Measurements from ENCODE around the gene PCDHB12. TPM values are rescaled to one million over a fixed set of nuclear protein-coding genes. Genes with fewer than 3 reads are reported as not detected.
"Not testable (repeated sequence)": the region's sequence is repeated elsewhere in the genome, so short reads cannot be mapped to it uniquely, and the experiment has no call there.

PCDHB12 gene
- polyA plus RNA-seq, 3 donors, result not detected

GRCh38 chr5:141234109-141234667 is 25.7 kb downstream of the PCDHB12 start:
- Mint-ChIP-seq H3K27me3 (ENCODE audit: low read depth in 3 of 3) (peaks cover 16 to 25% (median 22%) of the 10 kb centered on the region in 3 donors), H3K9me3 (peaks cover 26 to 61% (median 45%) of the 10 kb centered on the region in 7 donors), H3K27ac (peak overlapping the region in 1 of 7 donors; percentile 20), H3K4me3 (peak overlapping the region in 1 of 2 donors; percentile 62), H3K36me3 (peaks cover 3% of the 10 kb centered on the region in 2 donors), H3K4me1 (no peaks in the 10 kb centered on the region)
- Histone ChIP-seq H3K4me1 (ENCODE audit: control insufficient read depth in 1 of 2, insufficient read depth in 2 of 2, low read length in 2 of 2) (no peaks in the 10 kb centered on the region), H3K4me2 (replicated peaks; ENCODE audit: extremely low read depth, low read length, poor library complexity, severe bottlenecking) (no peak overlapping the region), H4K20me1 (ENCODE audit: insufficient read depth, low read length) (no peaks in the 10 kb centered on the region), H3K9ac (ENCODE audit: insufficient read depth, low read length, poor library complexity, severe bottlenecking) (no peak overlapping the region), H2AFZ (ENCODE audit: insufficient read depth, low read depth, low read length, poor library complexity, severe bottlenecking) (no peak overlapping the region), H3K9me3 (replicated peaks in 1 of 2; ENCODE audit: control insufficient read depth in 1 of 2, insufficient read depth in 1 of 2, low read length in 2 of 2) (peaks cover 33 to 53% of the 10 kb centered on the region in 2 donors), H3K4me3 (replicated peaks in 1 of 3; ENCODE audit: low read depth in 2 of 3, low read length in 3 of 3) (no peak overlapping the region), H3K27ac (ENCODE audit: low read depth in 1 of 2, low read length in 2 of 2) (no peak overlapping the region), H3K36me3 (replicated peaks in 1 of 2; ENCODE audit: control insufficient read depth in 1 of 2, insufficient read depth in 2 of 2, low read length in 2 of 2) (no peaks in the 10 kb centered on the region), H3K79me2 (ENCODE audit: insufficient read depth, low read length) (no peaks in the 10 kb centered on the region), H3K27me3 (ENCODE audit: control insufficient read depth in 2 of 2, insufficient read depth in 2 of 2, low read length in 2 of 2) (peaks cover 5 to 24% of the 10 kb centered on the region in 2 donors)
- 7% methylated on average over 12 of the region's 15 CpGs for WGBS (ENCODE audit: insufficient coverage)
- intact Hi-C loops (cut with micrococcal nuclease), result no loop called here
- DNase-seq, result no peak
- TF ChIP-seq CTCF (IDR thresholded peaks at IDR 0.05), result no peak

GRCh38 chr5:141235922-141236321 is 27.4 kb downstream of the PCDHB12 start:
- H3K4me3 ChIP-seq (replicated peaks in 1 of 3; ENCODE audit: low read depth in 2 of 3, low read length in 3 of 3); H2AFZ ChIP-seq (ENCODE audit: insufficient read depth, low read depth, low read length, poor library complexity, severe bottlenecking); H3K27ac Mint-ChIP-seq; H4K20me1 ChIP-seq (ENCODE audit: insufficient read depth, low read length); H3K36me3 ChIP-seq (replicated peaks in 1 of 2; ENCODE audit: control insufficient read depth in 1 of 2, insufficient read depth in 2 of 2, low read length in 2 of 2); H3K36me3 Mint-ChIP-seq; DNase-seq; H3K4me1 ChIP-seq (ENCODE audit: control insufficient read depth in 1 of 2, insufficient read depth in 2 of 2, low read length in 2 of 2); intact Hi-C loops (cut with micrococcal nuclease); H3K4me2 ChIP-seq (replicated peaks; ENCODE audit: extremely low read depth, low read length, poor library complexity, severe bottlenecking); H3K79me2 ChIP-seq (ENCODE audit: insufficient read depth, low read length); H3K27ac ChIP-seq (ENCODE audit: low read depth in 1 of 2, low read length in 2 of 2); H3K4me1 Mint-ChIP-seq; H3K9ac ChIP-seq (ENCODE audit: insufficient read depth, low read length, poor library complexity, severe bottlenecking): not testable (repeated sequence)
- Histone ChIP-seq H3K27me3 (ENCODE audit: control insufficient read depth in 2 of 2, insufficient read depth in 2 of 2, low read length in 2 of 2) (peaks cover 8 to 34% of the 10 kb centered on the region in 2 donors), H3K9me3 (replicated peaks in 1 of 2; ENCODE audit: control insufficient read depth in 1 of 2, insufficient read depth in 1 of 2, low read length in 2 of 2) (peaks cover 44 to 70% of the 10 kb centered on the region in 2 donors)
- WGBS (ENCODE audit: insufficient coverage), result 34% methylated on average over 37 of the region's 40 CpGs
- H3K4me3 Mint-ChIP-seq, result peak overlapping the region in 1 of 2 donors; percentile 46
- peaks cover 16 to 25% (median 24%) of the 10 kb centered on the region in 3 donors for H3K27me3 Mint-ChIP-seq (ENCODE audit: low read depth in 3 of 3)
- peaks cover 27 to 75% (median 54%) of the 10 kb centered on the region in 7 donors for H3K9me3 Mint-ChIP-seq

Measured in CD14-positive monocyte (primary cell).